GM10847 (cell line): ENCODE results near the gene SRRM5.
A peak's percentile ranks its signal among the peaks of the same experiment; 100 is the strongest.

ENCODE experiments used
- POLR2A ChIP-seq: IDR thresholded peaks from 2 replicates; pipeline ENCODE4 v1.6.1; 2011; ENCODE audit not compliant: insufficient read length; ENCODE audit errors: extremely low read depth

Gene SRRM5

GRCh38 chr19:43584484-43584883 lies 27.4 kb upstream of the SRRM5 start:
- TF ChIP-seq POLR2A, result no peak

DNA sequence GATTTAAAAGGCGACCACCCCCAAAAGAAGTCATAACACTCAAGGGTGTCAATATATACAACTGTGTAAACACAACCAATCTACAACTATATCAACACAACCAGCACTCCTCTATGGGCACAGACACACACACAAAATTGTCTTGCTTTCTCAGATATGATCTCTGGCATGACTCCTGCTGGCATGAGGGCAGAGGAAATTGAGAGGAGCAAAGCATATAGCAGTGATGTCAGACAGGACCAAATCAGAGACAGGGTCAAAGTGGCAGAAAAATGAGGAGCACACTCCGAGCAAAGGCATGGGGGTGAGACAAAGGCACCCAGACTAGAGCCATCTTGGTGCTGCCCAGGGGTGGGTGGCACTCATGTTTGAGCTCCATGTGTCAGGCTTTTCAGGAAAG lies 25.5 kb upstream of the SRRM5 start:
- TF ChIP-seq POLR2A, result no peak

GRCh38 chr19:43589277-43589676 lies 22.6 kb upstream of the SRRM5 start:
- no peak for TF ChIP-seq POLR2A

DNA sequence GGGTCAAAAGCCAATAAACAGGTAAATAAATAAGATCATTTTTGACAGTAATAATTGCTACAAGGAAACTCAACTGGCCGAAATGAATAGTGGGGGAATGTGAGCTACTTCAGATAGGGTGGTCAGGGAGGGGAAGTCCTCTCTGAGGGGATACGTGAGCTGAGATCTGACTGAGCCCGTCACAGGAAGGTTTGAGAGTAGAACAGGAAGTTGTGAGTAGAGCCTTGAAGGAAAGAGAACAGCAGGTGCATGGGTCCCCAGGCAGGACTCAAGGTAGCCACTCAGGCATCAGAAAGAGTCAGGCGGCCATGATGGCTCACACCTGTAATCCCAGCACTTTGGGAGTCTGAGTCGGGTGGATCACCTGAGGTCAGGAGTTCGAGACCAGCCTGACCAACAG lies 22.2 kb upstream of the SRRM5 start:
- TF ChIP-seq POLR2A, result no peak

GRCh38 chr19:43591904-43592772 lies 19.8 kb upstream of the SRRM5 start:
- no peak for TF ChIP-seq POLR2A

DNA sequence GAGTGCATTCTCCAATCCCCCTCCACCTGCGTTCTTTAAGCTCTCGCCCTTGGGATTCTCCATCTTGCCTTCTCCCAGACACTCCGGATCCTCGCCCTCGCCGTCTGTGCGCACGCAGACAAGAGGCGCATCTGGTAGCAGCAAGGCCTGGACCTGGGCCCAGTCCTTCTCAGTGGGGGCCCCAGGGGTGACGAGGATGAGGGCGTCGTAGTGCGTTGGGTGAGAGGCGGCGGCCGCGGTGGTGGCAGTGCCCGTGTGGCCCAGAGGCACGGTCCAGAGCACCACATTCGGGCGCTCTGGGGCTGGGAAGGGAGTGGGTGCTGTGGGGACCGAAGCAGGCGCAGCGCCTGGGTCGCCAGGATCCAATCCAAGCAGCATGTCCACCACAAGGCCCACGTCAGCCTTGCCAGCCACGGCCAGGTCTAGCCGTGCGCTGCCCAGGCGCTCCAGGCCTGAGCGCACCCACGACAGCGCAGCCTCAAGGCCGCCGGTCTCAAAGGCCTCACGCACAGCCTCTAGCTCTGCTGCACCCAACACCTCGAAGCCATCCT lies 19.0 kb upstream of the SRRM5 start:
- TF ChIP-seq POLR2A, result no peak

DNA sequence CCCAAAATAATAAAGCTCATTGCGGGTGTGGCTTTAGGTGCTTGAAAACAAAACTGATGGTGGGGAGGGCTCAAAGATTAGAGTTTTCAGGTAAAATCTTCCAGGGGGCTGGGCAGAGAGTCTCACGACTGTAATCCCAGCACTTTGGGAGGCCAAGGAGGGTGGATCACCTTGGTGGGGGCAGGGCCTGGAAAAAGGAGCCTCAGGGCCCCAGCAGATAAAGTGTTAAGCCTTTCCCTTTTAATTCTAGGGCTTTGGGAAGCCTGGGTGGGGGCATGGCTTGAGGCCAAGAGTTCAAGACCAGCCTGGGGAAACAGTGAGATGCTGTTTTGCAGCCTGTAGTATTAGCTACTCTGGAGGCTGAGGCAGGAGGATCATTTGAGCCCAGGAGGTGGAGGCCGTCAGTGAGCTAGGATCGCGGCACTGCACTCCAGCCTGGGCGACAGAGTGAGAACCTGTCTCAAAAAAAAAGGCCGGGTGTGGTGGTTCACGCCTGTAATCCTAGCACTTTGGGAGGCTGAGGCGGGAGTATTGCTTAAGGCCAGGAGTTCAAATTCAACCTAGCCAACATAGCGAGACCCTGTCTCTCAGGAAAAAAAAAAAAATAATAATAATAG lies 17.7 kb upstream of the SRRM5 start:
- no peak for TF ChIP-seq POLR2A

GRCh38 chr19:43594710-43595604 lies 16.9 kb upstream of the SRRM5 start:
- TF ChIP-seq POLR2A, result no peak

- no peak for TF ChIP-seq POLR2A
Observed at GRCh38 chr19:43595605-43595998, 16.3 kb upstream of the SRRM5 start.

DNA sequence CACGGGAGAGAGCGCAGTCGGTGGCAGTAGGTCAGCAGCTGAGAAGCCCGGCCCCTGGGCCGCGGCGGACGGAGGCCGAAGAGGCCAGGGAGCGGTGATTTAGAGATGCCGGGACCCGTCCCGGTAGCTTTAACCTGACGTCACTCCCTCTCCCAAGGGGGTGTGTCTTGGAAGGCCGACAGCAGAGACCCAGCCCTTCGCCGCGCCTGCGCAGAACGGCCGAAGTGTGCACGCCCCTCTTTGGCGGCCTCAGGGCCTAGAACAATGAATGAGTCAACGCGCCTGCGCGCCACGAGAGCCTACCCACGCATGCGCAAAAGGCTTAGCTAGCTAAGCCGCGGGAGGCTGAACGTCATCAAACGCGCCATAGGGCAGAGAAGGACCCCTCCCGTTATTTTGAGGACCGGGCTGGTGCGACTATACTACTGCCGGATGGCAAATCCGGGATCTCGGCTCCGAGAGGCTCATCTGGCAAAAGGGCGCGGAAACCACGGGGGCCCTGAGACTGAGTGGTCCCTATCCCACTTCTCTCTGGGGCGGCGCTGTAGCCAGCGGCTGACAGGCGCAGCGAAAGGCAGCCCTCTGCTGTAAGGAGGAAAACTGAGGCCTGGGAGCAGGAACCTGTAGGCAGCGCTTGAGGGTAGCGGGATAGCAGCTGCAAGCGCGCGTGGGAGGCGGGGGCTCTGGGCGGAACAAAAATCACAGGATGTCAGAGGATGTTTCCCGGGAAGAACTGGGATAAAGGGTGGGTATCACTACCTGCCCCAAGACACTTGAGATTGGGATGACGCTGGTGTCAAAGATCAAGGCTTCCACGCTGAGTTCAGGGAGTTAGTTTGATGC lies 15.7 kb upstream of the SRRM5 start, which contains the start of the genes IRGQ and ZNF576:
Gene IRGQ, minus strand, starts transcription at position 136 of the 843 bp plus-strand sequence. CDS start 796 bp downstream, outside the sequence.
Gene ZNF576, plus strand, starts transcription at position 597 of the 843 bp plus-strand sequence. CDS start 514 bp downstream, outside the sequence.
- peak; percentile 59 for TF ChIP-seq POLR2A

GRCh38 chr19:43596842-43597461 lies 14.9 kb upstream of the SRRM5 start:
- no peak for TF ChIP-seq POLR2A

DNA sequence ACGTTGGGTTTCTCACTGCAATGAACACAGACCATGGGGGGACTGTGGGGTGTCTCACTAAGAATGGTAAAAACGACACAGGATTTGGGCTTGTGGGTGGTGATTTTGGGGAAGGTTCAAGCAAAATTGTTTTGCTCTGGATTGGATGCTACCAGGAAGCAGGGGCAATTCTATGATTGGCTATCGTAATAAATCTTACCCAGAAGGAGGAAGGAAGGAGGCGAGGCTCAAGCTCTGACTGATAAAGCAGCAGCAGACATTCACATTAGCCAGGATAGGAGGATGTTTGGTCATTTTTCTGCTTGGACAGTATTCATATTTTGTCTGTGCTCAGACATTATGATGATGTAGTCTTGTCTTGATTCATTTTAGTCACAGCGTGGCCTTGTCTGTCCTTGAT lies 14.0 kb upstream of the SRRM5 start:
- no peak for TF ChIP-seq POLR2A

GRCh38 chr19:43598445-43599240 lies 13.2 kb upstream of the SRRM5 start:
- TF ChIP-seq POLR2A, result no peak
